Epithelial cell of proximal tubule (primary cell): ENCODE results near the gene ZNF407. TPM values are rescaled to one million over a fixed set of nuclear protein-coding genes. Genes with fewer than 3 reads are reported as not detected.

Experiments
- DNase-seq: peaks from one replicate; pipeline ENCODE4 v3.0.0-alpha.2; 2011; ENCODE audit warnings: low read depth
- H3K4me3 ChIP-seq: 2 replicates; pipeline ENCODE4 v1.5.1; 2011; ENCODE audit warnings: low read depth, mild to moderate bottlenecking, low read length
- CTCF ChIP-seq: conservative IDR thresholded peaks from 2 replicates; pipeline ENCODE4 v1.5.1; 2012; ENCODE audit warnings: low read depth, mild to moderate bottlenecking, low read length
- total RNA-seq: library from RNA; depleted of rRNA; stranded (reverse); fragments of >200 nt; gene quantifications from 2 replicates; pipeline ENCODE4 v1.2.3, GENCODE V29; 2015

ZNF407 gene
- total RNA-seq, 1 donor from 2014 or later = 3.0 TPM

- no peak for DNase-seq
- no peak overlapping the region for H3K4me3 ChIP-seq
- TF ChIP-seq CTCF = no peak
Observed at GRCh38 chr18:74825460-74825859, 227.8 kb downstream of the ZNF407 start.

DNA sequence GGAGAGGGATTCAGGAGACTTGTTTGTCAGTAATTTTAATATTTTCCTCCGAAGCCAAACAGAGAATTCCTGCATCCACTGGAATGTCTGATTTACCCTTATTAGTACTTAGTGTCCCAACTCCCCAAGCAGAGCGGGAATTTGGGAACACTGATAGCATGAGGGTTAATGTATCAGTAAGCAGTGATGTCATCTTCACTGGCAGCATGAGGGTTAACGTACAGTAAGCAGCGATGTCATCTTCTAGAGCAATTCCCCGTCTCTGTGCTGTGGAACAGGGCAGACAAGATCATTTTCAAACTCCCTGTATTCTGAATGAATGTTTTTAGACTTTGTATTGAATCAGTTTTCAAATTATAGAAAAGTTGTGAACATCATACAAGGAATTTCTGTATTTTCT lies 228.9 kb downstream of the ZNF407 start:
- TF ChIP-seq CTCF = no peak
- no peak for DNase-seq
- no peak overlapping the region for H3K4me3 ChIP-seq

GRCh38 chr18:74828200-74828599 lies 230.5 kb downstream of the ZNF407 start:
- DNase-seq = no peak
- no peak for TF ChIP-seq CTCF
- no peak overlapping the region for H3K4me3 ChIP-seq

DNA sequence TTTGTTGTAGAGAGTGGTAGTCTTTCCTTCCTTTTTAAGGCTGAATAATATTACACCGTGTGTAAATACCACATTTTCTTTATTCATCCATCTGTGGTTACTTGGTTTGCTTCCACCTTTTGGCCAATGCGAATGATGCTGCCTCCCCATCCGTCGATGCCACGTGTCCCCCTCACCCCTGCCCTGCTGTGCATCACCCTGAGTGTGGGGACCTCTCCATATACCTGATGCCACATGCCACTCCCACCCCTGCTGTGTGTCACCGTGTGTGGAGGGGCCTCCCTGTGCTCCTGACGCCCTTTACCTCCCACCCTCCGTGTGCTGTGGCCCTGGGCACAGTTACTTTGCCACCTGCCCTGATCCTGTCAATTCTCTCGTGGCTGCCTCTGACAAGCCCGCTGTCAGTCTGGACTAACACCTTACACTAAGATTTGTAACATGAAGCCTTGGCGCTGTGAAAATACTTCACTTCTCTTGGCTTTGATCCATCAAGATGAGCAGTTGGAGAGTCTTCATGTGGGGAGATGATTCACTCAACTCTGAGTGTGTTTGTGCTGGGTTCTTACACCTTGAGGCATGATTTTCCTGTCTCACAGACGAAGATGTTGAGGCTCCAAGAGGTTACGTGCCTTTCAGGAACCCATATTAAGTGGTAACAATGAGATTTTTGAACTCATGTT lies 234.0 kb downstream of the ZNF407 start:
- TF ChIP-seq CTCF = no peak
- no peak overlapping the region for H3K4me3 ChIP-seq
- no peak for DNase-seq

GRCh38 chr18:74832381-74832780 lies 234.7 kb downstream of the ZNF407 start:
- TF ChIP-seq CTCF = no peak
- no peak overlapping the region for H3K4me3 ChIP-seq
- DNase-seq = no peak

- no peak for DNase-seq
- TF ChIP-seq CTCF = no peak
- no peak overlapping the region for H3K4me3 ChIP-seq
Observed at GRCh38 chr18:74832999-74833398, 235.3 kb downstream of the ZNF407 start.
